GM18507 (cell line): ENCODE measurements around the gene AURKAIP1.
A peak's percentile ranks its signal among the peaks of the same experiment; 100 is the strongest.
"Not testable (repeated sequence)": the region's sequence is repeated elsewhere in the genome, so short reads cannot be mapped to it uniquely, and the experiment has no call there.

Experiments
- DNase-seq: peaks from one replicate; pipeline ENCODE4 v3.0.0; 2011; ENCODE audit warnings: low read depth; ENCODE audit not compliant: insufficient read length; ENCODE audit errors: extremely low spot score
- FAIRE-seq: peaks from 2 replicates; lab custom pipeline; 2011; peaks lifted over from hg19 to GRCh38; lab: Jason Lieb, UNC

Gene AURKAIP1

DNA sequence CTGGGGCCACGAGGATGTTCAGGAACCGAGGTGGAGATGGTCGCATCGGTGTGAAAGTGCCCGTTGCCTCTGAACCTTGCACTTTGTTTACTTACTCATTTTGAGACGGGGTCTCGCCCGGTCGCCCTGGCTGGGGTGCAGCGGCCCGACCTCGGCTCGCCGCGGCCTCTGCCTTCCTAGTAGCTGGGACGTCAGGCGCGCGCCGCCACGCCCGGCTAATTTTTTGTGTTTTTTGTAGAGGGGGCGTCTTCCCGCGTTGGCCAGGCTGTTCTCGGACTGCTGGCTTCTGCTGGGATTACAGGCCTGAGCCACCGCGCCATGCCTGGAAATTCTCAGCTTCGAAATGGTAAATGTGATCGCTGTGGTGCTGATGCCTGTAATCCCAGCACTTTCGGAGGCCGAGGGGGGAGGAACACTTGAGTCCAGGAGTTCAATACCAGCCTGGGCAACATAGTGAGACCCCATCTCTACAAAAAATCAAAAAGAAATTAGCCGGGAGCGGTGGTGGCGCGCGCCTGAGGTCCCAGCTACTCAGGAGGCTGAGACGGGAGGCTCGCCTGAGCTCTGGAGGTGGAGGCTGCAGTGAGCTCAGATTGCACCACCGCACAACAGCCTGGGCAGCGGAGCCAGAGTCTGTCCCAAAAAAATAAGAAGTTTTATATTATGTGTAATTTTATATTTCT, 32.8 kb upstream of the AURKAIP1 start:
- FAIRE-seq (no peak), DNase-seq (no peak)

DNA sequence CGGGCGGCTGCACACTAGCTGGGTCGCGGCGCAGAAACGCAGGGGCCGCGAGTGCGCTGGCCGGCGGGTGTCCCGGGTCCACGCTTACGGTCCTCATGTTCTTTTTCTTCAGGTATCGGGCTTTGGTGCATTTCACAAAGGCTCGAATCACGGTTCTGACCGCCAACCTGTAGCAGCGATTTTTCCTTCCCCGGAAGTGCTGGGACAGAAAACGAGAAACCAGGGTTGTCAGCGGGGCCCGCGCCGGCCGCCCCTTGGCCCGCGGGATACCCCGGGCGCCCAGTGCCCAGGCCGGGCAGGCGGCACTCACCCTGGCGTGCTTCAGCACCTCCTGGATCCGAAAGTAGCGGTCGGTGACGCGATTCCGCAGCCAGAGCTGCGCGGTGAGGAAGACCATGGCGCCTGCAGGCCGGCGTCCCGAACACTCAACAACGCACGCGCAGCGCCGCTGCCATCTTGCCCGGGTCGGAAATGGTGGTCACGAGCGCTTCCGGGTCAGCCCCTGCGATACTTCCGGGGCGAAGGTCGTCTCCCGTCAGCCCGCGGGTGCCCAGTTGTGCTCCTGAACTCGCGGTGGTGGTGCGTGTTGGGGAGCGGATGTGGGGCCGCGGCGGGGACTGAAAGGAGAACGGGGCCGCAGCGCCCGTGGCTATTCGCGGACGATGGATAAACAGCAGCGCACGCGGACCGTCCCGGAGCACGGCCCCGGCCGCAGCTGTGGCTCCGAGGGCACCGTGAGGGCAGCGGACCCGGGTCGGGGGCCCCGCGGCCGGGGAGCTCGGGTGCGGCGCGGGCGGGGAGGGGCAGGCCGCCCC, 32.0 kb upstream of the AURKAIP1 start, which contains the start of gene MRPL20:
MRPL20 (minus strand) TSS at position 473 of the 815 bp plus-strand sequence; CDS start at position 397, 76 bp downstream.
- peak; percentile 94 for FAIRE-seq
- peak; percentile 89 for DNase-seq

DNA sequence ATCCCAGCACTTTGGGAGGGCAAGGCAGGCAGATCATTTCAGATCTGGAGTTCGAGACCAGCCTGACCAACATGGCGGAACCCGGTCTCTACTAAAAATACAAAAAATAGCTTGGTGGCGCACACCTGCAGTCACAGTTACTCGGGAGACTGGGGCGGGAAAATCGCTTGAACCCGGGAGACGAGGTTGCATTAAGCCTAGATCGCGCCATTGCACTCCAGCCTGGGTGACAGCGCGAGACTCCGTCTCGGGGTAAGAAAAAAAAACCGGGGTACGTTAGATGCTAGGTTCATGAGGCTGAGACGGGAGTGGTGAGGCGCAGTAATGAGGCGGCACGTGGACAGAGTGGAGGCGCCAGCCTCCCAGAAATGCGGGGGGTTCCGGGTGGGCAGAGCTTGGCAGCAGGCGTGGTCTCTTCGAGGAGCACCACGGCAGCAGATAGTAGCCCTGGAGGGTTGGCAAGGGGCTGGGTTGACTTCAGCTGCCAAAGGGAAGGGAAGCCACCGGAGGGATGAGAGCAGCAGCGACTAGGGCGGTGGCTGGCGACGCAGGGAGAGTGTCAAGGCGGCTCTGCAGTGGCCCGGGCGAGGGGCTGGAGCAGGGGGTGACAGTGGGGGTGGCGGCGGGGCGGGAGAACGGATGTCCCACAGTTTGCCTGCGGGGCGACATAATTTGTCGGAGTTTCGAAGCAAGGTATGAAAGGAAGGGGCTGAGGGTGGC, 31.3 kb upstream of the AURKAIP1 start:
- DNase-seq (no peak), FAIRE-seq (no peak)

DNA sequence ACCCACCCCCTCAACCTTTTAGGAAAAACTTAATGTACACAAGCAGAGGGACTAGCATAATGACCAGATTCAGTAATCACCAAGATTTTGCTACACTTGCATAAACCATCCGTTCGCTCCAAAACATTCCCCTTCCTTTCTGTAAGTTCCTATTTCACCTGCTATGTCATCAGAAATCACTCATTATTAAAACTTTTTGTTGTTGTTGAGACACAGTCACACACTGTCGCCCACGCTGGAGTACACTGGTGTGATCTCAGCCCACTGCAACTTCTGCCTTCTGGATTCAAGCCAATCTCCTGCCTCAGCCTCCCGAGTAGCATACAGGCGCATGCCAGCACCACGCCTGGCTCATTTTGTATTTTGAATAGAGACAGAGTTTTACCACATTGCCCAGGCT, 28.6 kb upstream of the AURKAIP1 start:
- DNase-seq, result no peak
- no peak for FAIRE-seq

DNA sequence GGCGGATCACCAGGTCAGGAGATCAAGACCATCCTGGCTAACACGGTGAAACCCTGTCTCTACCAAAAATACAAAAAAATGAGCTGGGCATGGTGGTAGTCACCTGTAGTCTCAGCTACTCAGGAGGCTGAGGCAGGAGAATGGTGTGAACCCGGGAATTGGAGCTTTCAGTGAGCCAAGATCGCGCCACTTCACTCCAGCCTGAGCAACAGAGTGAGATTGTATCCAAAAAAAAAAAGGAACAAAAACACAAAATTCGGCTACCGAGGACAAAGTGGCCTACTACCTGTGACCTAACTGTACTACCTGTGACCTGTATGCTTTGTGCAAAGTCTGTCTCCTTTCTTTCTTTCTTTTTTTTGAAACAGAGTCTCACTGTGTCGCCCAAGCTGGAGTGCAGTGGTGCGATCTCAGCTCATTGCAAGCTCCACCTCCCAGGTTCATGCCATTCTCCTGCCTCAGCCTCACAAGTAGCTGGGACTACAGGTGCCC, 27.9 kb upstream of the AURKAIP1 start:
- FAIRE-seq, result not testable (repeated sequence)

DNA sequence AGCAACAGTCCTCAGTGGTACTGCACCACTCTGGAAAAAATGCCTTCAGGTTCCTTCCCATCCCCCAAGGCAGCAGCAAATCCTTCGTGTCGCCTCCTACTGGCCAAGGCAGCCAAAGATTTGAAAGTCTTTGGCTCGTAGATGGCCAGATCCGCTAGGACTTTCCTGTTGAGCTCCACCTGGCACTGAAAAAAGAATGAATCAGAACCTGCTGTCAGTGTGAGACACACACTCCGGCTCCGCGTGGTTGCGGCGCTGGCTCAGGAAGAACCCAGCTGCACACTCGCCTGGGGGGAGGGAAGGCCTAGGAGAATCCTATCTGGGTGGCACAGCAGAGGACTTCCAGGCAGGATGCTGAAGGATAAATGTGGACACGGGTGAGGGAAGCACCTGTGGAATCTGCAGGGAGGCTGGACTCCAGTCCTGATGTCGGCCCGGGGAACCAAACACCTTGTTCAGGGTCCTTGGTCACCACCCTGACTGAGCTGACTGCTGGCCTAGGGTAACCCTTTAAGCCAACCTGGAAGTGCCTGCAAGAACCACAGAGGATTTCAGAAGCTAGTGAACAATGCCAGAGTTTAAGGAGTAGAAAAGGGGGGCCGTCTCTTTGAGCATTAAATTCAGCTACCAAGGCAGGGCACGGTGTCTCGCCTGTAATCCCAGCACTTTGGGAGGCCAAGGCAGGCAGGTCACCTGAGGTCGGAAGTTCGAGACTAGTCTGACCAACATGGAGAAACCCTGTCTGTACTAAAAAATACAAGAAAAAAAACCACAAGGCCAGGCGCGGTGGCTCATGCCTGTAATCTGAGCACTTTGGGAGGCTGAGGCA, 27.3 kb upstream of the AURKAIP1 start:
- DNase-seq (no peak), FAIRE-seq (no peak)

More for the DNA sequence above, 27.9 kb upstream of the AURKAIP1 start:
- not testable (repeated sequence) for DNase-seq

DNA sequence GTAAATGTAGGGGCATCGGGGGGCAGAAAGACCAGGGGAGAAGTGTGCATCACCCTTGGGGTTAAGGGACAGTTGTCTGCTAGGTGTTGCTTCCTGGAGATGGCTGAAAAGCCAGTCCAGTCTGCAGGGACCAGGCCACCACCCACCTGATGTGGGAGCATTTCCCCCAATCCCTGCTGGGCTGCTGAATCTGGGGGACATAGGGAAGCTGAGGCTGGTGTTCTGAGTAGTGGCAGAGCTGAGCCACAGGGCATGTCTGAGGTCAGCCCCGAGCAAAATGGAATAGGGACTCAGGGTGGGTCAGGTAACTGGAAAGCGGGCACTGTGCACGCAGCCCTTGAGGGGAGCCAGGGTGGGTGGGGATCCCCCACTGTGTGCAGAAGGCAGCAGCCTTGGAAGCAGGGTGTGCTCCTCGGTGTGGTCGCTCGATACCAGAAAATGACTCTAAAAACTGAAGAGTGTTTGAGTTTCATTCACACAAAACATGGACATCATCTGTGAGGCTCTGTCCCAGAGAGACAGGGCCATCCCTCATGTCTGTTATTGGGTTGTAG, 26.5 kb upstream of the AURKAIP1 start:
- no peak for FAIRE-seq
- DNase-seq, result no peak

DNA sequence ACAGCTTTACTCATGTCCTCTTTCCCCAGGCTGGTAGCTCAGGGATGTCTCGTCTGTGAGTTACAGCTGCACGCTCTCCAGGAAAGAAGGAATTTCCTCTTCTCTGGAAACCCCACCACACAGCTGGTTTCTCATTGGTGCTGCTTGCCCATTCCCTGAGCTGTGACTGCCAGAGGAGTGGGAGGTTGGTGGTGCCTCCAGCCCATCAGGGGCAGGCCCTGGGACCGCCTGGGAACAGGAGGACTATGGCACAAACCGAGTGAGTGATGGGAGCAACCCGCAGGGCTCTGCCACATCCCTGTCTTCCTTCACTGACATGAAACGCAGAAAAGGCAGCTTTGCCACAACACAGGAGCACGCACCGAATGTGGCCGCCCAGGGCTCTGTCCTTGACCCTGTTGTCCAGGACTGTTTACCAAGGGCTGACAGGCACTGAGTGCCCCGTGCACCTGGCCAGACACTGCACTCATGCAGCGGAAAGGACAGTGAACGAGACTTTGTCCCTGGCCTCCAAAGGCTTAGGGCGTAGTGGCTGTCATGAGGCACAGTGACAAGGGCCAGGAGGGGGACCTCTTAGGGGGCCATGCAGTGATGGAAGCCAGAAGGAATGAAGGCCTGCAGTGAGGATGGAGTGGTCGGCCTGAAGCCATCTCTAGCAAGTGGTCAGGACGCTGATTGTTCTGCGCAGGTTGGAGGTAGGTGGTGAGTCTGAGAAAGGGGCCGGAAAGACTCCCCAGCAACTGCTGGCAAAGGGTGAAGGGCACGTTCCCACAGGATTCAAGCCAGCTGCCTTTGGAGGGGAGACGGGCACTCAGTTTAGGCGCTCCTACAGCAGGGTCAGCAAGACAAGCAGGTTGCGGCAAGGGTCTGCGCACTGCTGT, 25.8 kb upstream of the AURKAIP1 start:
- FAIRE-seq (no peak), DNase-seq (no peak)

DNA sequence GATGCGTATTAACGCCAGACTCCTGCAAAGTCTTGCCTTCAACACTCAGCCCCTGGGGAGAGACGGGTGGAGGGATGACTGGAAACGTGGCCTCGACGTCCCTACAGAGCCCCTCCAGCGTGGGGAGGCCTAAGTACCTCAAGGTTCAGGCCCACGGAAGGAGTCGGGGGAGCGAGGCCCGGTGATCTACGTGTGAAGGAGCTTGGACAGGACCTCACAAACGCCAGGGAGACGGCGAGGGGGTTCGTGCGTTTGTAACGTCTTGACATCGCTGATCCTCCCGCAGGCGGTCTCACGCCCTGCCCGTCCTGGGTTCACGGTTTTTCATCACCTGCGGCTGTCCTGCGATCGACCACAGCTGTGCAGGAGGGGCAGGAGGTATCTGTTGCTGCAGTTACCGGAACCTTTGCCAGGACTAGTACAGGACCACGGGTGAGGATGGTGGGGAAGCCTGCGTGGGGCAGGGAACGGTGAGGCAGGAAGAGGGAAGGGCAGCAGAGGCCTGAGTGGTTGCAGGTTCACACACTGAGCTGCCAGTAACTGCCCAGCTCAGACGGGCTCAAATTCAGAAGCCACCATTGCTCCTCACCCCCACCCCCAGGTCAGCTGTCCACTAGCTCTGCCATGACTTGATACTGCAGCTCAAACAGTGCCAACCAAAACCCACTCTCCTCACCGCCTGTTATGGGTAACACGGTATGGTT, 25.0 kb upstream of the AURKAIP1 start:
- DNase-seq (no peak), FAIRE-seq (no peak)

DNA sequence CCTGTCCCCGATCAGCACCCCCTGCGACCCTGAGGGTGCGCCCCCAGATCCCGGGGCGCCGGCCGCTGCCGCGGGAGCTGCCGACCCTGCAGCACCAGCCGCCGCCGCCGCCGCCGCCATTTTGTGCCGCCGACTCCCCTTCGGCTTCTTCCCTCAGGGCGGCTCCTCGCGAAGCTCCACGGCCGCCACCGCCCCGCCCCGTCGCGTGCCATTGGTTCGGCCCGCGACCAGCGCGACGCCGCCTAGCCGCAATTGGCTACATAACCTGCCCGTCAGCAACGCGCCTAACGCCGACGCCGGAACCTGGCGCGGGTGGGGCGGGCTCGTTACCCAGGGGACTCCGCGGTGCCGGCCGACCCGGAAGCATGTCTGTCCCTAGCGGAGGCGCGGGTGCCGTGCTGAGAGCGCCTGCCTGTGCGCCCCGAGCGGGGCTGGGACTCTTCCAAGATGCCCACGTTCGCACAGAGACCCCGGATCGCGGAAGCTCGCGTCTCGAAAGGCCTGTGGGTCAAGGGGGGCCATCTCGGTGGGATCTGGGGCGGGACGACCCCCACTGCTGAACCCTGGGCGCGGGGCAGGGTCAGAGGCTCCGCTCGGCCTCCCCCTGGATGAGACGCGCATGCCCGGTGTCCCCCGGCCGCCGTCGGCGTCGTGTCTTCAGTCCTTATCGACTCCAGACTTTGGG, 24.3 kb upstream of the AURKAIP1 start, which contains the start of gene CCNL2:
CCNL2 (minus strand) TSS at position 149 of the 685 bp plus-strand sequence; CDS start at position 120, 29 bp downstream.
- FAIRE-seq (peak; percentile 92), DNase-seq (peak; percentile 98)

DNA sequence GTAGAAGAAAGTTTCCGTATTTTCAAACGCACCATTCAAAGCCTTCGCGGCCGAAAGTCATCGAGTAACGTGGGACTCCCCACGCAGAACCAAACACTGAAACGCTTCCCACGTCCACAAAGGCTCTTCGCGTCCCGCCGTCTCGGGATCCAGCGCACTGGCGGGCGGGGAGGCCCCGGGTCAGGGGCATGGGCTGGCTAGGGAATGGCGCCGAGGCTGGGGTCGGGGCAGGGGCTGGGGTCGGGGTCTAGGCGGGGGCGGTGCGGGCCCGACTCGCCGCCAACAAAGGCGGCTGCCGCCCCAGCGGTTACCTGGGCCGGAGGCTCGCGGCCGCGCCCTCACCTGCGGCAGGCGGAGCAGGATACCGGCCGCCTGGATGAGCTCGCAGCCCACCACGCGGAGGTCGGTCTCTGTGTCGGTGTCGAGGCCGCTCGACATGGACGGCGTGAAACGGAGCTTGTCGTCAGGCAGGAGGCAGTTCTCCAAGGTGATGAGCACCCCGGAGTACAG, 23.7 kb upstream of the AURKAIP1 start:
- no peak for FAIRE-seq
- DNase-seq, result no peak

DNA sequence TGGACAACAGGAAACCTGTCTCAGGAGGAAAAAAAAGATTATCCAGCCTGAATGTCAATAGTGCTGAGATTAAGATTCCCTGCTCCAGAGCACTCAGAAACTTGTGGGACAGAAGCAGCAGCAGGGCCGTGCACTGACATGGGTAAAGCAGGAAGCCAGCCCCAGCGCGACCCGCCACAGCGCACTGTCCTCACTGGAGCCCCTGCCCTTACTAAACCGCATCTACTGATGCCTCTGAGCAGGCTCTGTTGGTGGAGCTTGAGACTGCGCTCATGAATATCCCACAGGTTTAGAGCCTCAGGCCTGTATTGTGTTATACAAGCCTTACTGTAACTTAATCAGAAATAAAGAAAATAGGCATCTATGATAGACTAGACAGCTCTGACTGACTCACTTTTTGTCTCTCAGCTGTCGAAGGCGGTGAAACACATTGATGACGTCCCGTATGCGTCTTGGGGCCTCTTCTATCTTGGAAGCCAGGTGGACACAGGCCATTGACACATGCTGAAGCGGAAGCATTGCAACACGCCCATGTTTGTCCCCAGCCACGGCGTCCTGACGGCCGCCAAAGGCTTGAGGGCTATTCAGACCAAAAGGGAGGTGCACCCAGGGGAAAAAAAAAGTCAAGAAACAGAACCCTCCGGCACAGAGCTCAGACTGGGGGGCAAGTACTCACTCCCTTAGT, 23.0 kb upstream of the AURKAIP1 start:
- FAIRE-seq (no peak), DNase-seq (no peak)

DNA sequence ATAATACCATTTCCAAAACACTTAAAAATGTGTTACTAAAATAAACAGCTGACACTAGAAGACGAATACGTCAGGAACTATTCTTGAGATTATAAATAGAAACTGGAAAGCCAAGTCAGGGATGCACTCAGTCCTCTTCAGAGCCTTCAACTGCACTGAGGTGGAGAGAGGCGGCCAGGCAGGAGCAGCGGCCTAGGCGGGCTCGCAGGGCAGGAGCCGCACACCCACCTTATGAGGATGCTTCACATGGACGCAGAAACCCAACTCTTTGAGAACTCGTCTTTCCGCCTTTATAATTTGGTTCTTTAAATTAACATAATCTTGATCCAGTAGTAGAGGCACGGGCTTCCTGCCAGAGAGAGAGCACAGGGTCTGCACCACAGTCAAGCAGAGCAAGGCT, 20.2 kb upstream of the AURKAIP1 start:
- DNase-seq, result no peak
- no peak for FAIRE-seq

DNA sequence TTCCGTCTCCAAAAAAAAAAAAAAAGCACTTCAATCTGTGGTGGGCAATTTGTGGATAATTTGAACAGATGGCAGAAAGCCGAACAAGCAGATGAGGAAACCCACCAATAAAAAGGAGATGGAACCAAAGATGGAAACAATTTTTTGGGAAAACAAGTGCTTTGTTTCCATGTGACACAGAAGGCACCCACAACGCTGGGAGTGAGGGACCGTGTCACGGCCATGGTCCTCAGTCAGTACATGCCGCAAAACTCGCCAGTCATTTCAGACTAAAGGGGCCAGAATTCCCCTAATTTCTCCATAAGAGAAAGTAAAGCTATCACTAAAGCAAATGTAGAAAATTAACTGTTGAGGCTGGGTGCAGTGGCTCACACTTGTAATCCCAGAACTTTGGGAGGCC, 19.1 kb upstream of the AURKAIP1 start:
- no peak for FAIRE-seq

DNA sequence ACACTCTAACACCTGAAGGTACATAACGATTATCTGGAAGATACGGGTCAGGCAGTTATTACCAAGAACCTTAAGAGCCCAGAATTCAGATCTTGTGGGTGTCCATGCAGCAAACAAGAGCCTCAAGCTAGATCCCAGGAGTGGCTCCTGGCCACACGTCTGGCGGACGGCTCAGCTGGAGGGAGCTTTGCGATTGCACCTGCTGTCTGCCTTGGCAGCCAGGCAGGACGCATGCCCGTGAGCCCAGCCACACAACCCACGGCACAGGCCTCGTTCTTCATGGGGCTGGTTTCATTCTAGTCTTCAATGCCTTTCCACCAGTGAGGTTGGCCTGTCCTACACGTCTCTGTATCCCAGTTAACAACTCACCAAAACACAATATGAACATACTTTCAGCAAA, 18.4 kb upstream of the AURKAIP1 start:
- DNase-seq, result no peak
- no peak for FAIRE-seq

More for the DNA sequence above, 19.1 kb upstream of the AURKAIP1 start:
- DNase-seq, result no peak

DNA sequence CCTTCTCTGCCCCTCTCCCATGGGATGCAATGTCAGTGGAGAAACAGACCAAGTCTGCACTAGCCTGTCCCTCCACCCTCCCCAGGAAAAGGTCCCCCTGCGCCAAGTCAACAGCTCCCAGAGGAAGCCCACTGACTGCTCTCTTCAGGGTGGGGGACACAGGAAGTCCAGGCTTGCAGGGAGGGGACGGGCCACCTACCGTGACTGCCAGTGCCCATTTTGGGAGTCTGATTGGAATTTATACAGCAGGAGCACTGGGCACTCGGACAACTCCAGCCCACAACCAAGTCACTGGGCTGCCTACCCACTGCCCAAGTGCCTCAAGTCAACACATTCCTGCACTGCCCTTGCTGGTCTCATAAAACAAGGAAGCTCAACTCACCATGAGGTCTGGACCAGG, 18.0 kb upstream of the AURKAIP1 start:
- DNase-seq, result no peak
- no peak for FAIRE-seq
